Transverse colon (tissue), 4 donors: ENCODE measurements around the gene IGLL1. TPM values are rescaled to one million over a fixed set of nuclear protein-coding genes. Genes with fewer than 3 reads are reported as not detected.

Experiments used
- DNase-seq: peaks from one replicate; pipeline ENCODE4 v3.0.0-alpha.2; 2019
- H3K27ac ChIP-seq, 4 donors: fragments of 200-600 bp; sonication (generic); 2 replicates each; pipeline ENCODE4 v1.5.1; 2016 to 2018; ENCODE audit warnings: inconsistent platforms in 4 of 4
- H3K27me3 ChIP-seq: fragments of 200-600 bp; sonication (generic); 2 replicates; pipeline ENCODE4 v1.5.1; 2017; ENCODE audit warnings: inconsistent platforms
- H3K36me3 ChIP-seq, 4 donors: fragments of 200-600 bp; sonication (generic); 2 replicates each; pipeline ENCODE4 v1.5.1; 2017 to 2019; ENCODE audit warnings: inconsistent platforms in 4 of 4
- H3K4me1 ChIP-seq, 4 donors: fragments of 200-600 bp; sonication (generic); 2 replicates each; pipeline ENCODE4 v1.5.1; 2017 to 2020; ENCODE audit warnings: inconsistent platforms in 4 of 4
- H3K4me3 ChIP-seq, 4 donors: fragments of 200-600 bp; sonication (generic); 1 replicate in 1 of 4; 2 replicates in 3 of 4; pipeline versions ENCODE4 v1.5.1 to v1.6.1; 2017 to 2019; ENCODE audit warnings: inconsistent platforms in 4 of 4
- H3K9me3 ChIP-seq, 2 donors: fragments of 200-600 bp; sonication (generic); 2 replicates each; pipeline ENCODE4 v1.5.1; 2017 to 2019; ENCODE audit warnings: inconsistent platforms in 2 of 2
- CTCF ChIP-seq, 5 experiments: fragments of 200-600 bp in 3 of 5; fragments of 450-650 bp in 2 of 5; sonication (generic) in 3 of 5; IDR thresholded peaks; 1 replicate in 2 of 5; 2 replicates in 3 of 5; pipeline ENCODE4 v1.5.1; 2016 to 2017; ENCODE audit warnings: antibody characterized with exemption in 5 of 5, inconsistent platforms in 3 of 5, mild to moderate bottlenecking in 2 of 5, moderate library complexity in 1 of 5
- EP300 ChIP-seq: sonication (generic); formaldehyde crosslinking; IDR thresholded peaks from one replicate; pipeline ENCODE4 v1.6.1; 2017; ENCODE audit warnings: antibody characterized with exemption, low read depth
- POLR2A ChIP-seq: fragments of 450-650 bp; IDR thresholded peaks from one replicate; pipeline ENCODE4 v1.6.1; 2016; ENCODE audit warnings: antibody characterized with exemption, mild to moderate bottlenecking, moderate library complexity
- POLR2AphosphoS5 ChIP-seq, 3 donors: sonication (generic); formaldehyde crosslinking; IDR thresholded peaks; one replicate each; pipeline ENCODE4 v1.6.1; 2016; ENCODE audit warnings: antibody characterized with exemption in 3 of 3
- WGBS, 2 donors: methylation state at CpG; one replicate each; pipeline ENCODE4 v1.1.5; 2018; ENCODE audit warnings: low coverage in 1 of 2; 5-methylcytosine and 5-hydroxymethylcytosine counted together
- in situ Hi-C, 4 donors: fragments of 200-750 bp; cut with MboI; loops; one replicate each; pipeline versions ENCODE4 v1.15.0 to v1.15.1; 2017; ENCODE audit warnings: low sequenced_read_pairs in 3 of 4, low pct_ligation_motif_present in 1 of 4, low pct_unique_long_range_greater_than_20kb in 1 of 4
- intact Hi-C: fragments of 100-400 bp; cut with DNase I; formaldehyde crosslinking; loops from one replicate; pipeline ENCODE4 v1.15.1; 2023; ENCODE audit warnings: low total_unique reads
- total RNA-seq, 4 donors: library from RNA; depleted of rRNA; stranded (reverse); fragments of >200 nt; gene quantifications; one replicate each; pipeline ENCODE4 v1.1.0, GENCODE V29; 2016

IGLL1 gene
- total RNA-seq, 4 donors from 2014 or later, result not detected

- no peak overlapping the region for H3K27ac ChIP-seq
- TF ChIP-seq CTCF (IDR thresholded peaks at IDR 0.05) (no peak), POLR2AphosphoS5 (IDR thresholded peaks at IDR 0.05) (no peak), EP300 (no peak), POLR2A (no peak)
- no peak overlapping the region for H3K4me3 ChIP-seq
- H3K27me3 ChIP-seq, result peaks cover 15% of the 10 kb centered on the region
- intact Hi-C loops (no loop called here), in situ Hi-C loops (no loop called here)
- 91% methylated on average over 4 of the region's 4 CpGs; no CpG with 5 or more reads in 1 of the 2 donors for WGBS, 2 donors
- H3K4me1 ChIP-seq, result peaks cover 0 to 2% (median under 1%) of the 10 kb centered on the region in 4 donors
- no peaks in the 10 kb centered on the region for H3K9me3 ChIP-seq
- no peaks in the 10 kb centered on the region for H3K36me3 ChIP-seq
- no peak for DNase-seq
These were observed 8.6 kb downstream of the IGLL1 start for GRCh38 chr22:23571486-23571885.

GRCh38 chr22:23570681-23571080, 9.4 kb downstream of the IGLL1 start:
- H3K36me3 ChIP-seq, result no peaks in the 10 kb centered on the region

GRCh38 chr22:23569716-23570115, 10.4 kb downstream of the IGLL1 start:
- WGBS, 2 donors, result 91% methylated on average over 10 of the region's 10 CpGs; no CpG with 5 or more reads in 1 of the 2 donors
- intact Hi-C loops (no loop called here), in situ Hi-C loops (no loop called here)
- no peak for DNase-seq
- Histone ChIP-seq H3K4me1 (peaks cover 2 to 14% (median 14%) of the 10 kb centered on the region in 4 donors), H3K9me3 (no peaks in the 10 kb centered on the region), H3K27me3 (peaks cover 31% of the 10 kb centered on the region), H3K36me3 (no peaks in the 10 kb centered on the region), H3K4me3 (no peak overlapping the region), H3K27ac (no peak overlapping the region)
- TF ChIP-seq POLR2AphosphoS5 (IDR thresholded peaks at IDR 0.05) (no peak), EP300 (no peak), POLR2A (no peak), CTCF (IDR thresholded peaks at IDR 0.05) (no peak)

More at GRCh38 chr22:23570681-23571080, 9.4 kb downstream of the IGLL1 start:
- H3K27ac ChIP-seq, result no peak overlapping the region
- 85% methylated on average over 8 of the region's 8 CpGs; no CpG with 5 or more reads in 1 of the 2 donors for WGBS, 2 donors
- no peak for DNase-seq
- intact Hi-C loops (no loop called here), in situ Hi-C loops (no loop called here)
- TF ChIP-seq EP300 (no peak), POLR2AphosphoS5 (IDR thresholded peaks at IDR 0.05) (no peak), POLR2A (no peak), CTCF (IDR thresholded peaks at IDR 0.05) (no peak)
- peaks cover 23% of the 10 kb centered on the region for H3K27me3 ChIP-seq
- H3K4me1 ChIP-seq, result peaks cover 2 to 9% (median 9%) of the 10 kb centered on the region in 4 donors
- H3K9me3 ChIP-seq, result no peaks in the 10 kb centered on the region
- no peak overlapping the region for H3K4me3 ChIP-seq

- Histone ChIP-seq H3K27me3 (peaks cover 35% of the 10 kb centered on the region), H3K4me1 (peaks cover 2 to 14% (median 14%) of the 10 kb centered on the region in 4 donors), H3K27ac (no peak overlapping the region), H3K4me3 (no peak overlapping the region), H3K9me3 (no peaks in the 10 kb centered on the region), H3K36me3 (no peaks in the 10 kb centered on the region)
- no peak for TF ChIP-seq EP300
- no peak for DNase-seq
- WGBS, 2 donors, result 84% methylated on average over 6 of the region's 8 CpGs; no CpG with 5 or more reads in 1 of the 2 donors
- in situ Hi-C loops (no loop called here), intact Hi-C loops (no loop called here)
These were observed 10.8 kb downstream of the IGLL1 start for GRCh38 chr22:23569291-23569690.
